22Rv1 (cell line): ENCODE data around the gene UPF3A.

Experiments
- ZFX ChIP-seq: fragments of 450-650 bp; IDR thresholded peaks from 2 replicates; pipeline ENCODE4 v1.6.1; 2017; ENCODE audit warnings: antibody characterized with exemption, borderline replicate concordance
- TF ChIP-seq, protein P1 (sequence below): fragments of 450-650 bp; IDR thresholded peaks from 2 replicates; pipeline ENCODE4 v1.5.1; 2017; ENCODE audit warnings: mild to moderate bottlenecking

DNA sequence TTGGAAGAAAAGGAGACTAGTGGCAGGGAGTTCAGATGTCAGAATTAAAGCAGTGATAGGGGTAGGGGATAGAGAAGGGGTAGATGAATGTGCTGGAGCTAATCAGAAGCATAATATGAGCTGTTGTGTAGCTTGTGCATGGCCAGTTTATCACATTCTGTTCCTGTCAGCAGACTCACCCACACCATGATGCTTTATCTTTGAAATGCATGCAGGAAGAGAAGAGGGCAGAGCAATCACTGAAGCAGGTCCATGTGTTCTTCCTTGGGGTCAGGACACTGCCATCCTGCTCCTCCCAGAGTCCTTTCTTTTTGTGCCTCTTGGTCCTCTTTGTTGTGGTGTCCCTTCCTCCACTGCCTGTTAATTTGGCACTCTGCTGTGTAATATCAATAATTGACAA, 38.7 kb downstream of the UPF3A start:
- TF ChIP-seq, protein P1, sequence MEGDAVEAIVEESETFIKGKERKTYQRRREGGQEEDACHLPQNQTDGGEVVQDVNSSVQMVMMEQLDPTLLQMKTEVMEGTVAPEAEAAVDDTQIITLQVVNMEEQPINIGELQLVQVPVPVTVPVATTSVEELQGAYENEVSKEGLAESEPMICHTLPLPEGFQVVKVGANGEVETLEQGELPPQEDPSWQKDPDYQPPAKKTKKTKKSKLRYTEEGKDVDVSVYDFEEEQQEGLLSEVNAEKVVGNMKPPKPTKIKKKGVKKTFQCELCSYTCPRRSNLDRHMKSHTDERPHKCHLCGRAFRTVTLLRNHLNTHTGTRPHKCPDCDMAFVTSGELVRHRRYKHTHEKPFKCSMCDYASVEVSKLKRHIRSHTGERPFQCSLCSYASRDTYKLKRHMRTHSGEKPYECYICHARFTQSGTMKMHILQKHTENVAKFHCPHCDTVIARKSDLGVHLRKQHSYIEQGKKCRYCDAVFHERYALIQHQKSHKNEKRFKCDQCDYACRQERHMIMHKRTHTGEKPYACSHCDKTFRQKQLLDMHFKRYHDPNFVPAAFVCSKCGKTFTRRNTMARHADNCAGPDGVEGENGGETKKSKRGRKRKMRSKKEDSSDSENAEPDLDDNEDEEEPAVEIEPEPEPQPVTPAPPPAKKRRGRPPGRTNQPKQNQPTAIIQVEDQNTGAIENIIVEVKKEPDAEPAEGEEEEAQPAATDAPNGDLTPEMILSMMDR = no peak
- TF ChIP-seq ZFX = no peak
